Heart left ventricle (tissue), 16 donors: ENCODE data around the gene OR52E8. TPM values are rescaled to one million over a fixed set of nuclear protein-coding genes. Genes with fewer than 3 reads are reported as not detected.

Source experiments
- ATAC-seq, 4 donors: fragments of 200-7000 bp; cut with Tn5 transposase; one replicate each; pipeline ENCODE4 v1.9.1; 2020 to 2022; ENCODE audit warnings: moderate library complexity in 4 of 4, mild to moderate bottlenecking in 3 of 4, moderate number of reproducible peaks in 1 of 4
- DNase-seq, 5 donors: peaks; one replicate each; pipeline ENCODE4 v3.0.0-alpha.2; 2020
- H3K27ac ChIP-seq, 12 donors: fragments of 200-600 bp; sonication (generic) in 4 of 12; one replicate each; pipeline versions ENCODE4 v1.5.0 to v1.8.0; 2016 to 2022; ENCODE audit warnings: mild to moderate bottlenecking in 2 of 12
- H3K27me3 ChIP-seq, 9 donors: fragments of 200-600 bp; sonication (generic) in 2 of 9; one replicate each; pipeline versions ENCODE4 v1.5.1 to v1.8.0; 2016 to 2022; ENCODE audit warnings: mild to moderate bottlenecking in 3 of 9
- H3K36me3 ChIP-seq, 9 donors: fragments of 200-600 bp; sonication (generic) in 2 of 9; one replicate each; pipeline versions ENCODE4 v1.5.0 to v1.8.0; 2018 to 2022; ENCODE audit warnings: mild to moderate bottlenecking in 2 of 9
- H3K4me1 ChIP-seq, 12 donors: fragments of 200-600 bp; sonication (generic) in 4 of 12; one replicate each; pipeline versions ENCODE4 v1.5.0 to v1.8.0; 2016 to 2022; ENCODE audit warnings: mild to moderate bottlenecking in 3 of 12
- H3K4me3 ChIP-seq, 12 donors: fragments of 200-600 bp; sonication (generic) in 4 of 12; one replicate each; pipeline versions ENCODE4 v1.5.0 to v1.8.0; 2017 to 2022; ENCODE audit warnings: mild to moderate bottlenecking in 9 of 12, moderate library complexity in 4 of 12
- H3K9me3 ChIP-seq, 12 donors: fragments of 200-600 bp; sonication (generic) in 4 of 12; one replicate each; pipeline versions ENCODE4 v1.5.0 to v1.8.0; 2016 to 2022; ENCODE audit warnings: mild to moderate bottlenecking in 1 of 12
- CTCF ChIP-seq, 12 donors: fragments of 200-600 bp; sonication (generic) in 4 of 12; IDR thresholded peaks; one replicate each; pipeline versions ENCODE4 v1.5.0 to v1.8.0; 2018 to 2022; ENCODE audit warnings: antibody characterized with exemption in 12 of 12, mild to moderate bottlenecking in 5 of 12
- POLR2A ChIP-seq, 2 donors: fragments of 450-650 bp; IDR thresholded peaks; one replicate each; pipeline ENCODE4 v1.6.1; 2017; ENCODE audit warnings: antibody characterized with exemption in 2 of 2, mild to moderate bottlenecking in 2 of 2, moderate library complexity in 2 of 2
- WGBS, 4 donors: extraction: QIAGEN DNeasy Blood & Tissue Kit in 2 of 4; methylation state at CpG; one replicate each; pipeline versions ENCODE4 v1.1.5 to v1.1.7; 2013 to 2018; 5-methylcytosine and 5-hydroxymethylcytosine counted together
- intact Hi-C, 10 donors: fragments of 100-400 bp; cut with DNase I; formaldehyde crosslinking; loops; one replicate each; pipeline versions ENCODE4 v1.11.1 to v1.14.2; 2022
- polyA plus RNA-seq, 2 donors: library from polyadenylated mRNA; stranded (reverse); fragments of 200-250 nt; gene quantifications; one replicate each; pipeline ENCODE4 v1.2.3, GENCODE V29; 2013
- total RNA-seq, 9 donors: library from RNA; depleted of rRNA in 2 of 9; stranded (reverse); fragments of >200 nt in 2 of 9; fragmentation: NEBNext Ultra II Directional in 3 of 9; extraction: Animal tissue kit (Norgen Biotek cat#: 25700) in 3 of 9; gene quantifications; one replicate each; pipeline versions ENCODE4 v1.1.0 to v1.2.4, GENCODE V29; 2016 to 2023
- donor health status: ischemic (EF 13 %, LVEDD 7.1; RV severe dilation, severe dysfunction).
- donor health status: healthy with polysubstance abuse.
- donor health status: DM: no; HTN: yes; CAD: no.
- donor health status: DM: no; HTN: no; CAD: no.
- donor health status: ischemic (EF 25% LVEDD 6.9; RV normal size, moderate dysfunction).
- donor health status: ischemic (EF 25% LVEDD 5.7; RV mildly dilated, moderate dysfunction).
- donor health status: healthy.
- donor health status: DM: yes; HTN: yes; CAD: no.
- donor health status: ischemic (EF 35%, LVEDD 5.7; RV mildly dilated, moderate dysfunction).
- donor health status: nonischemic (EF 11% LVEDD 7.7; RV severe dilation, severe dysfunction).
- donor health status: DM: yes; HTN: yes; CAD: no.
- donor health status: PGD.
- donor health status: ischemic (EF 29% LVEDD 5.4; RV normal size, mild dysfunction).
- donor health status: nonischemic (EF 23%, LVEDD 6.1; RV moderate dilation, normal function).

OR52E8 gene
- total and polyA plus RNA-seq, 11 donors, result not detected

GRCh38 chr11:5887661-5888060 is 30.2 kb upstream of the OR52E8 start:
- H3K36me3 ChIP-seq, result no peaks in the 10 kb centered on the region
- DNase-seq (no peak), ATAC-seq (no peak)
- TF ChIP-seq POLR2A (IDR thresholded peaks at IDR 0.05) (no peak), CTCF (IDR thresholded peaks at IDR 0.05) (no peak)
- no peak overlapping the region for H3K4me3 ChIP-seq
- H3K27ac ChIP-seq, result no peak overlapping the region
- no peaks in the 10 kb centered on the region for H3K4me1 ChIP-seq
- intact Hi-C loops, result no loop called here
- H3K27me3 ChIP-seq, result no peaks in the 10 kb centered on the region
- no peaks in the 10 kb centered on the region for H3K9me3 ChIP-seq
- 50 to 54% (median 52%) methylated on average over 1 of the region's 1 CpG for whole genome bisulfite sequencing, 4 donors

- Histone ChIP-seq H3K27ac (no peak overlapping the region), H3K9me3 (no peaks in the 10 kb centered on the region), H3K4me3 (no peak overlapping the region), H3K27me3 (no peaks in the 10 kb centered on the region), H3K36me3 (no peaks in the 10 kb centered on the region), H3K4me1 (no peaks in the 10 kb centered on the region)
- intact Hi-C loops, result no loop called here
- TF ChIP-seq POLR2A (IDR thresholded peaks at IDR 0.05) (no peak), CTCF (IDR thresholded peaks at IDR 0.05) (no peak)
- WGBS, 4 donors, result 57 to 70% (median 61%) methylated on average over 3 of the region's 3 CpGs
- DNase-seq (no peak), ATAC-seq (no peak)
Observed at GRCh38 chr11:5887172-5887571, 29.7 kb upstream of the OR52E8 start.

- H3K9me3 ChIP-seq, result no peaks in the 10 kb centered on the region
- no peak for ATAC-seq
- no peak for TF ChIP-seq POLR2A (IDR thresholded peaks at IDR 0.05)
- TF ChIP-seq CTCF (IDR thresholded peaks at IDR 0.05), result no peak
- no peak overlapping the region for H3K4me3 ChIP-seq
- DNase-seq, result no peak
- no peaks in the 10 kb centered on the region for H3K36me3 ChIP-seq
- no peaks in the 10 kb centered on the region for H3K27me3 ChIP-seq
- H3K4me1 ChIP-seq, result no peaks in the 10 kb centered on the region
- H3K27ac ChIP-seq, result no peak overlapping the region
- intact Hi-C loops, result no loop called here
Observed at GRCh38 chr11:5881756-5882155, 24.3 kb upstream of the OR52E8 start.

- TF ChIP-seq POLR2A (IDR thresholded peaks at IDR 0.05) (no peak), CTCF (IDR thresholded peaks at IDR 0.05) (no peak)
- no peak for ATAC-seq
Observed at GRCh38 chr11:5880329-5880728, 22.8 kb upstream of the OR52E8 start, which contains the start of gene OR52E4. OR52E4 (plus strand) TSS chr11:5880629; CDS start chr11:5884293, 3,664 bp downstream.

More at GRCh38 chr11:5880329-5880728, 22.8 kb upstream of the OR52E8 start, which contains the start of gene OR52E4:
- Histone ChIP-seq H3K4me1 (no peaks in the 10 kb centered on the region), H3K36me3 (no peaks in the 10 kb centered on the region), H3K9me3 (no peaks in the 10 kb centered on the region), H3K27me3 (no peaks in the 10 kb centered on the region), H3K27ac (no peak within 1 kb of the TSS), H3K4me3 (no peak within 1 kb of the TSS)
- 73 to 75% (median 74%) methylated on average over 4 of the region's 4 CpGs for WGBS, 4 donors
- no peak for DNase-seq
- intact Hi-C loops, result no loop called here
